HG03442 (cell line): ENCODE data around the gene CCDC201.
"Not testable (repeated sequence)": the region's sequence is repeated elsewhere in the genome, so short reads cannot be mapped to it uniquely, and the experiment has no call there.

Source experiments
- ATAC-seq: cut with Tn5 transposase; IDR thresholded peaks from one replicate; pipeline ENCODE4 v1.9.1; 2021; ENCODE audit warnings: mild to moderate bottlenecking, moderate library complexity; ENCODE audit not compliant: unreplicated experiment

CCDC201 gene

GRCh38 chr7:45878457-45879144 lies 5.7 kb upstream of the CCDC201 start:
- ATAC-seq: no peak

- no peak for ATAC-seq
These were observed 3.6 kb upstream of the CCDC201 start for GRCh38 chr7:45876519-45876918.

DNA sequence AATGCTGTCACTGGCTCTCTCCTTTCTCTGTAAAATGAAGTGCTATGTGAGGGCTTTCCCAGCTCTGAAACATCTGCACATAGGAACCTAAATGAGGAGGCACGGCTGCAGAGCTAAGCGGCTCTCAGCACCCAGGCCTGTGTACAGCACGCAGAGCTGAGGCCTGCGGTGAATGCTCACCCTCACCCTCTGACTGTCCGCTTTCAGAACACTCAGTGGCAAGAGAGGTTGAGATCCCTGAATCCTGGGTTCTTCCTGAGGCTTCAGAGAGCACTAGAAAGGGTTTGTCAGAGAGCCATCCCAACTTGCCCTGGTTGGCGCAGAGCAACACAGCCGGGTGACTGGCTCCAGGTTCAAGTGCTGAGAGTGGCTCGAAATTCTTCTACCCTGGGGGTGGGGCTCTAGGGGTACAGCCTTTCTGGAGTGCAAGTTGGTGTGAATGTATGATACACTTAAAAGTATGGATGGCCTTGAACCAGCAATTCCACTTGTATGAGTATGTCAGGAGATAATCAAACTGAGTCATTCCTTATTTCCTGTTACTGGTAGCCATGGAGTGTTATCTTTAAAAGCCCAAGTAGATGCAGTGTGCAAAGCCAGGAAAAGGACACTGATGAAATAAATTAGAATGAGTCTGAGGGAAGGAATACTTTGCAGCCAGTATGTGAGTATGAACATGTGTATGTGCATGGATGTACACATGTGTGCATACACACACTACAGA lies 1.7 kb upstream of the CCDC201 start:
- ATAC-seq: no peak

DNA sequence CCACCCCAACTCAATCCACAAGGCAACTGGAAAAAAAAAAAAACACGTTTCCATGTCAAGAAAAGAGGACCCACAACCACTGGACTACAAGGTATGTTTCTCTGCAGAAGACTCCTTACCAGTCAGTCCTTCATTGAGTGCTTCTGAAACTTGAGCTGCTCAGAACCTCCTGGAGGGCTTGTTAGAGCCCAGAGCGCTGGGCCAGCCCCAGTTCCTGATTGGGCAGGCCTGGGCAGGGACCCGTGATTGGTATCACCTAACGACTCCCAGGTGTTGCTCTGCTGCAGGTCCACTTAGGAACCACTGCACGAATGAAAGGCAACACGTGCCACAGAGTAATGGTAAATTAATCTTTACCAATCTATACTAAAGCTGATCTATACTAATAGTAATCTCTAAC lies 473 bp upstream of the CCDC201 start:
- no peak for ATAC-seq

DNA sequence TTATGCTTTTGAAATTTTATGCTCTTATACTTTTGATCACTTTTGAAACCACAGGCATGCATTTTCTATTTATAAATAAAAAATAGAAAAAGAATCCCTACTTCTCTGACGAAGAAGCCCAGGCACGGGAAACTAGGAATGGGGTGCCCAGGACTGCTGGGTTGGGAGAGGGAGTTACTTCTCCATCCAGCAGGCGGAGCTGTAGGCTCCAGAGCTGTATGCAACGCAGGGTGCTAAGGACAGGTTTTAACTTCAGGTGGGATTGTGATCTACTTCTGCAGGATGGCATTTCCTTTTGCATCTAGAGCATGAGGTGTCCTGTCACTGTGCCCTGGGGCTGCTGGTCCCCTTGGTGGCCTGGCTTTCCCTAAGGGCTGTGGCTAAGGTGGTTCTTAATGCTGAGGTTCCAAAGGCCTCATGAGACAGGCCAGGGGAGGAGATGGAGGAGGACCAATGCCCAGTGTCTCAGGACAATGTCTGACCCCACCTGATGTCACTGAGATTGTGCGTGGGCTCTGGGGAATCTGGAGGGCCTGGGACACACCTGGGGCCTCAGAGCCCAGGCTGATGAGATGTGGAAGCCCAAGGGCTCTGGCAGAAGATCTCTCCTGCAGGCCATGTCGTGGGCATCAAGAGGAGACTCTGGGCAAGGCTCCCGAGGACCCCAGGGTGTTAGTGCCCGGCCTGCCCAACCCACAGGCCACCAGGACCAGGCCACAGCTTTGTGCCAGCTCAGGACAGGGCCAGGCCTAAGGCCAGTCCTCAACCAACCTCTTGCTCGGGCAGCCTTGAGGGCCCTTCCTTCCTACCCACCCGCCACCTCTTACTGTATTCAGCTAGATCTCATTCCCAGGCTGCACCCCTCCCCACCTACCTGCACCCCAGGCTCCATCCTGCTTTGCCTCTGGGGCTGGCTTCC lies 507 bp downstream of the CCDC201 start:
- ATAC-seq: no peak

GRCh38 chr7:45869426-45869825 lies 3.5 kb downstream of the CCDC201 start:
- no peak for ATAC-seq

DNA sequence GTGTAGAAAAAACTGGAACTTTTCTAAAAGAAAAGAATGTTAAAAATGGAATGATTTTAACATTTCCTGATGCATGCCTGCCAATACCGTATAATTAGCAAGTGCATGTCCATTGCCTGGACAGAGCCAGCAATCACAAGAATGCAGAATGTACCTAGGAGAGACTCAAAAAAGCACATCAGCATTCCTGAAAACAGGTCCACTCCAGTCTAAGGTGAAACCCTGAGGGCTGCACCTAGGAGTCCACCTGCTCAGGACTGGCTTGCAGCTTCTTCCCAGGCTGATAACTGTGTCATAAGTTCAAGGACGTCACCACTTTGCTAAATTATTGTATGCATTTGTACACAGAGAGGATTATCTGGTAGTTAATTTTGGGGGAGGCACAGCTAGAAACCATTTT lies 5.4 kb downstream of the CCDC201 start:
- ATAC-seq: no peak

- no peak for ATAC-seq
These were observed 7.1 kb downstream of the CCDC201 start for GRCh38 chr7:45865594-45866410.

DNA sequence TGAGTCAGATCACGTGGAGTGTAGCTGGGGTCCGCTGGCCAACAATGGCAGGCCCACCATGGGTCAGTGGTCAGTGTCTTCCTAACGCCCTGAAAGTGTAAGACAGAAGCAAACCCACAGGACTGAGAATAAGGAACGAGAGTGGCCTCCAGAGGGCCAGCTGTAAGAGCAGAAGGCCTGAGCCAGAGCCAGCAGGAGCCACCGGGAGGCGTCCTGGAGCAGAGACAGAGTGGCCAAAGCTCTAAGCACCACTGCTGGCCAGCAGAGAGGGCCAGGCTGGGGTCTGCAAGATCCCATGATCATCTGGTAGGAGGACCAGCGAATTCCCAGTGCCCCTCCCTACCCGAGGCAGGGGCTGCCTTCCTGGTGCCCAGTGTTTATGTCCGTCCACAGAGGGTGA lies 9.2 kb downstream of the CCDC201 start:
- no peak for ATAC-seq

DNA sequence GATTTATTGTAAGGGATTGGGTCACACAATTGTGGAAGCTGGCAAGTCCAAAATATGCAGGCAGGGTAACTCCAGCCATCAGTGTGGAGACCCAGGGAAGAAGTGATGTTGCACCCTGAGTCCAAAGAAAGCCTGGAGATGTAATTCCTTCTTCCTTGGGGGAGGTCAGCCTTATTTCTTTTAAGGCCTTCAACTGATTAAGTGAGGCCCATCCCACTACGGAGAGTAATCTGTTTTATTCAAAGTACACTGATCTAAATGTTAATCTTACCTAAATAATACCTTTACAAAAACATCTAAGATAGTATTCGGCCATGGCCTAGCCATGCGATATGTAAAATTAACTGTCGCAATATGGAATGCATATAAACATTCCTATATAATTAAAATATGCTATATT lies 16.0 kb downstream of the CCDC201 start:
- ATAC-seq: not testable (repeated sequence)

- not testable (repeated sequence) for ATAC-seq
These were observed 17.2 kb downstream of the CCDC201 start for GRCh38 chr7:45855680-45856079.

GRCh38 chr7:45853491-45853890 lies 19.4 kb downstream of the CCDC201 start:
- ATAC-seq: not testable (repeated sequence)

- not testable (repeated sequence) for ATAC-seq
These were observed 19.9 kb downstream of the CCDC201 start for GRCh38 chr7:45852984-45853383.

- not testable (repeated sequence) for ATAC-seq
These were observed 24.1 kb downstream of the CCDC201 start for GRCh38 chr7:45848734-45849133.

GRCh38 chr7:45846536-45846935 lies 26.3 kb downstream of the CCDC201 start:
- ATAC-seq: not testable (repeated sequence)

DNA sequence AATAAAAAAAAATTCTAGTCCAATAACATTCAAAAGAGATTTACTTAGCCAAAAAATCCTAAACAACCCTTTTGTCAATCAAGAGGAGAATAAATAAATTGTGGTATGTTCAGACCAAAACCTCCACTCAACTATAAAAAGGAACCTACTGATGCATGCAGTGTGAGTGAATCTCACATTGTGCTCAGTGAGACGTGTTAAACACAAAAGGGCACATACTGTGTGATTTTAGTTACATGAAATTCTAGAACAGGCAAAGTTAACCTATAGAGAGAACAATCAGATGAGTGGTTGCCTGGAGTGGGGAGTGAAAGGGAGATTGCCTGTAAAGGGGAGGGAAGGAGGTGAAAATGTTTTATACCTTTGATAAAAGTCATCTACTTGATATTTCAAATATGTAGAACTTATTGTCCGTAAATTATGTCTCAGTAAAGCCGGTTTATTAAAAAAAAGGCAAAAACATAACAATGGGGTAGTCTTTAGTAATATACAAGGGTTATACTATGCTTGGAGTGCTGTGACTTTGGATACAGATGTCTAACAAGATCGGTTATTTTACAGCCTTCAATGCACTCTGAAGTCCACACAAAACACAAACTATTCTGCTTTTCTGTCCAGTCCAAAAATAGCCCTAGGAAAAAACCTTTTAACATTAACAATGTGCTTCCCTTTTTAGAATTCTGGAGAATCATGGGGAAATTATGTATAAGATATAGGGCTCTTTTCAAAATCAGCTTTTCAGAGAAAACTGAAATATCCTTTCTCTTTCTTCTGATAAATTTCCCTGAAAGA lies 30.8 kb downstream of the CCDC201 start:
- ATAC-seq: not testable (repeated sequence)

- ATAC-seq: not testable (repeated sequence)
These were observed 34.0 kb downstream of the CCDC201 start for GRCh38 chr7:45838852-45839251.

DNA sequence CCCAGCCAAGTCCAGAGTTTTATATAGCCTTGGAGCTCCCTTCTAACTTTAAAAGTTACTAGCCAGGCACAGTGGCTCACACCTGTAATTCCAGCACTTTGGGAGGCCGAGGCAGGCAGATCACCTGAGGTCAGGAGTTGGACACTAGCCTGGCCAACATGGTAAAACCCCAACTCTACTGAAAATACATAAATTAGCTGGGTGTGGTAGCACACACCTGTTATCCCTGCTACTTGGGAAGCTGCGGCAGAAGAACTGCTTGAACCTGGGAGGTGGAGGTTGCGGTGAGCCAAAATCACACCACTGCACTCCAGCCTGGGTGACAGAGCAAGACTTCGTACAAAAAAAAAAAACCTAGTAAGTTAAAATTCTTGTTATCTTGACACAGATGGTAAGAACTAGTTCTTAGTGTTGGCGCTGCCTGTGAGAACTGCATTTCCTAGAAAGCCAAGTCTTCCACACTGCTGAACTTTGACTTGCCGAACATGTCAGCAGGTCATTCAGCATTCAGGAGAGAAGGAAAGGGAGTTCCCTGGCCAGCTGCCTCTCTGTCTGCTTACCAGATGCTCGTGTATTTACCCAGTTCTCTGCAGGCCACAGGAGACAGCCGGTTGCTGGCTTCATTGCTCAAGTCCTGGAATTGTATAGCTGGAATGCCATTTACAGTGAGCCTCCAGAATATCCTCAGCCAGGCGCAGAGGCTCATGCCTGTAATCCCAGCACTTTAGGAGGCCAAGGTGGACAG lies 40.3 kb downstream of the CCDC201 start:
- ATAC-seq: not testable (repeated sequence)

DNA sequence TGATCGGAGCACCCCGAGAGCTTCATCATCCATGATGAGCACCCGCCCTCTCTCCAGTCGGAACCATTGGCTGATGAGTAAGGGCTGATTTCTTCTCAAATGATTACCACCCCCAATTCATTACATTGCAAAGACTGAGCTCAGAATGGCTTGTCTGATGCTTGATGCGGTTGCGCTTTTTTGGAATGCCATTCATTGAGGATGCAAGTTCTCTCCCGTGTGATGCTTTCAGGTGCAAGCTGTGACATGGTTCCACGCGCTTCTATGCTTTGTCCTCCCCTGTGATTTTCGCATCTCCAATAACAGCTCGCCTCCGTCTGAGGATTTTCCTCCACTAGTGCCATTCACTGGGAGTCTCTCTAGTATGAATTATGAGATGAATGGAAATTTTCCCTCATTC lies 43.0 kb downstream of the CCDC201 start:
- not testable (repeated sequence) for ATAC-seq
